A549 (cell line): ENCODE measurements around the gene PCSK5. TPM values are rescaled to one million over a fixed set of nuclear protein-coding genes. Genes with fewer than 3 reads are reported as not detected.

ENCODE experiments used
- ATAC-seq, 2 experiments: fragments of 200-7000 bp in 1 of 2; fragments of >200 bp in 1 of 2; cut with Nextera tagmentation in 1 of 2; cut with Tn5 transposase in 1 of 2; 3 replicates each; pipeline versions ENCODE4 v1.8.0 to v1.9.1; 2018 to 2020; ENCODE audit warnings: mild to moderate bottlenecking in 1 of 2, moderate library complexity in 1 of 2
- CTCF ChIA-PET: fragments of 300-600 bp; sonication (Branson Sonifier 250); formaldehyde crosslinking; extraction: SDS; loops from one replicate; lab custom pipeline; 2021; ENCODE audit warnings: antibody characterized with exemption, inconsistent platforms; lab: Yijun Ruan, JAX
- POLR2A ChIA-PET: fragments of 350-600 bp; formaldehyde crosslinking; extraction: SDS; loops from one replicate; lab custom pipeline; 2021; ENCODE audit warnings: antibody characterized with exemption, inconsistent platforms; lab: Yijun Ruan, JAX
- DNase-seq, 2 experiments: peaks; one replicate each; pipeline versions ENCODE4 v3.0.0 to v3.0.0-alpha.2; 2011 to 2016; ENCODE audit warnings: low read depth in 1 of 2, low spot score in 1 of 2
- FAIRE-seq: peaks from 2 replicates; lab custom pipeline; 2011; peaks lifted over from hg19 to GRCh38; lab: Jason Lieb, UNC
- H3K27ac ChIP-seq, 2 experiments: fragments of >200 bp; sonication (Bioruptor Twin); formaldehyde crosslinking; 3 replicates each; pipeline ENCODE4 v1.5.1; 2016 to 2017
- H3K4me1 ChIP-seq: fragments of >200 bp; sonication (Bioruptor Twin); formaldehyde crosslinking; 3 replicates; pipeline ENCODE4 v1.6.1; 2016
- H3K4me2 ChIP-seq: fragments of >200 bp; sonication (Bioruptor Twin); formaldehyde crosslinking; 3 replicates; pipeline ENCODE4 v1.6.1; 2016
- H3K4me3 ChIP-seq: fragments of >200 bp; sonication (Bioruptor Twin); formaldehyde crosslinking; 3 replicates; pipeline ENCODE4 v1.5.1; 2016
- H3K9me3 ChIP-seq: fragments of >200 bp; sonication (Bioruptor Twin); formaldehyde crosslinking; 3 replicates; pipeline ENCODE4 v1.6.1; 2016
- BHLHE40 ChIP-seq: IDR thresholded peaks from 2 replicates; pipeline ENCODE4 v1.6.1; 2012; ENCODE audit warnings: low read depth, low read length, inconsistent platforms
- CBX2 ChIP-seq: fragments of 200-600 bp; sonication (generic); IDR thresholded peaks from 2 replicates; pipeline ENCODE4 v1.6.1; 2016; ENCODE audit warnings: low read depth, mild to moderate bottlenecking, borderline replicate concordance
- CBX8 ChIP-seq: fragments of 200-600 bp; sonication (generic); IDR thresholded peaks from 2 replicates; pipeline ENCODE4 v1.6.1; 2016
- CHD2 ChIP-seq: fragments of 150-350 bp; IDR thresholded peaks from 2 replicates; pipeline ENCODE4 v1.6.1; 2014; ENCODE audit warnings: low read length; ENCODE audit not compliant: partially characterized antibody
- E2F6 ChIP-seq: IDR thresholded peaks from 2 replicates; pipeline ENCODE4 v1.6.1; 2012; ENCODE audit warnings: low read depth, borderline replicate concordance
- EHMT2 ChIP-seq: fragments of 200-600 bp; sonication (generic); IDR thresholded peaks from 2 replicates; pipeline ENCODE4 v1.6.1; 2016; ENCODE audit warnings: antibody characterized with exemption, low read depth, mild to moderate bottlenecking, moderate library complexity
- ELK1 ChIP-seq: fragments of 150-350 bp; IDR thresholded peaks from 2 replicates; pipeline ENCODE4 v1.6.1; 2014; ENCODE audit warnings: low read depth, mild to moderate bottlenecking, low read length
- FOSB ChIP-seq: fragments of 250-450 bp; sonication (Bioruptor Pico); IDR thresholded peaks from 2 replicates; pipeline ENCODE4 v1.5.0; 2020; ENCODE audit warnings: mild to moderate bottlenecking, moderate library complexity
- HDAC2 ChIP-seq: fragments of 200-600 bp; sonication (generic); IDR thresholded peaks from 2 replicates; pipeline ENCODE4 v1.6.1; 2016
- HES2 ChIP-seq: fragments of >200 bp; sonication (Bioruptor Twin); formaldehyde crosslinking; IDR thresholded peaks from 2 replicates; pipeline ENCODE4 v1.6.1; 2016
- HEYL ChIP-seq: fragments of 250-450 bp; sonication (Bioruptor Pico); IDR thresholded peaks from 2 replicates; pipeline ENCODE4 v1.8.0; 2021; ENCODE audit warnings: mild to moderate bottlenecking, moderate library complexity
- HOXA7 ChIP-seq: fragments of 250-450 bp; sonication (Bioruptor Pico); IDR thresholded peaks from 2 replicates; pipeline ENCODE4 v1.5.0; 2020; ENCODE audit warnings: mild to moderate bottlenecking, moderate library complexity
- HOXB13 ChIP-seq: fragments of 250-450 bp; sonication (Bioruptor Pico); IDR thresholded peaks from 2 replicates; pipeline ENCODE4 v1.5.0; 2020; ENCODE audit warnings: low read depth, mild to moderate bottlenecking, moderate library complexity
- KDM5A ChIP-seq: fragments of 200-600 bp; sonication (generic); IDR thresholded peaks from 2 replicates; pipeline ENCODE4 v1.6.1; 2016; ENCODE audit warnings: antibody characterized with exemption, mild to moderate bottlenecking
- MAFK ChIP-seq: fragments of 450-650 bp; IDR thresholded peaks from 2 replicates; pipeline ENCODE4 v1.6.1; 2014; ENCODE audit not compliant: partially characterized antibody
- MAX ChIP-seq: IDR thresholded peaks from 2 replicates; pipeline ENCODE4 v1.6.1; 2012
- MAZ ChIP-seq: fragments of 150-350 bp; IDR thresholded peaks from 2 replicates; pipeline ENCODE4 v1.6.1; 2014; ENCODE audit warnings: antibody characterized with exemption, low read depth, low read length, borderline replicate concordance
- PBX3 ChIP-seq: IDR thresholded peaks from 2 replicates; pipeline ENCODE4 v1.6.1; 2012
- POLR2A ChIP-seq: IDR thresholded peaks from 2 replicates; pipeline ENCODE4 v1.6.1; 2012; ENCODE audit warnings: mild to moderate bottlenecking, low read length
- POLR2AphosphoS2 ChIP-seq: conservative IDR thresholded peaks from 2 replicates; pipeline ENCODE4 v1.6.1; 2012; ENCODE audit warnings: low read length, improper control_type of control experiment, inconsistent platforms
- RAD21 ChIP-seq, 2 experiments: fragments of >200 bp in 1 of 2; sonication (Bioruptor Twin) in 1 of 2; formaldehyde crosslinking in 1 of 2; IDR thresholded peaks in 1 of 2; conservative IDR thresholded peaks in 1 of 2; 2 replicates in 1 of 2; 3 replicates in 1 of 2; pipeline ENCODE4 v1.6.1; 2012 to 2018; ENCODE audit warnings: inconsistent platforms in 1 of 2
- RCOR1 ChIP-seq: fragments of 150-350 bp; IDR thresholded peaks from 2 replicates; pipeline ENCODE4 v1.6.1; 2014; ENCODE audit warnings: antibody characterized with exemption, low read length, low read depth
- REST ChIP-seq: fragments of 200-600 bp; sonication (generic); IDR thresholded peaks from 2 replicates; pipeline ENCODE4 v1.6.1; 2016; ENCODE audit warnings: antibody characterized with exemption, mild to moderate bottlenecking, moderate library complexity
- RFX5 ChIP-seq: fragments of 450-650 bp; IDR thresholded peaks from 2 replicates; pipeline ENCODE4 v1.7.1; 2014; ENCODE audit warnings: antibody characterized with exemption, mild to moderate bottlenecking, moderate library complexity
- RNF2 ChIP-seq: fragments of 200-600 bp; sonication (generic); IDR thresholded peaks from 2 replicates; pipeline ENCODE4 v1.6.1; 2016; ENCODE audit warnings: low read depth, mild to moderate bottlenecking, antibody characterized with exemption, moderate library complexity, borderline replicate concordance
- USF2 ChIP-seq: fragments of 450-650 bp; IDR thresholded peaks from 2 replicates; pipeline ENCODE4 v1.6.1; 2014; ENCODE audit warnings: antibody characterized with exemption
- ZC3H11A ChIP-seq: fragments of 450-650 bp; IDR thresholded peaks from 2 replicates; pipeline ENCODE4 v1.6.1; 2014; ENCODE audit warnings: antibody characterized with exemption, mild to moderate bottlenecking
- WGBS: methylation state at CpG from one replicate; pipeline ENCODE4 v1.1.6; 2017; ENCODE audit errors: missing lambda C conversion rate; 5-methylcytosine and 5-hydroxymethylcytosine counted together
- polyA plus RNA-seq, 4 experiments: library from polyadenylated mRNA; depleted of rRNA in 3 of 4; stranded (reverse); fragments of >200 nt; fragmentation: RNase III in 1 of 4; extraction: RNeasy Plus Mini Kit Qiagen cat#74134 plus additional on column Dnase treatment in 1 of 4; gene quantifications; 2 replicates in 3 of 4; 3 replicates in 1 of 4; pipeline ENCODE4 v1.2.3, GENCODE V29; 2011 to 2017

Gene PCSK5
- polyA plus RNA-seq, 2 of the 4 experiments (the other 2 are of a cell fraction) = 1.3 to 6.7 TPM

- 25% methylated on average over 1 of the region's 1 CpG for WGBS
- DNase-seq = no peak
- Histone ChIP-seq H3K4me3 (no peak overlapping the region), H3K9me3 (no peaks in the 10 kb centered on the region), H3K4me2 (no peak overlapping the region), H3K27ac (no peak overlapping the region), H3K4me1 (no peaks in the 10 kb centered on the region)
- no peak for ATAC-seq
- no peak for FAIRE-seq
- POLR2A ChIA-PET = no interaction called here
- TF ChIP-seq MAZ = no peak
- no peak for TF ChIP-seq RCOR1
- no peak for TF ChIP-seq ZC3H11A
- no peak for TF ChIP-seq EHMT2
- TF ChIP-seq FOSB (CRISPR knock-in tag) = no peak
- TF ChIP-seq HES2 = no peak
- no peak for TF ChIP-seq RFX5
- TF ChIP-seq USF2 = no peak
- TF ChIP-seq MAX = no peak
- no peak for TF ChIP-seq CHD2
- TF ChIP-seq HDAC2 = no peak
- TF ChIP-seq RNF2 = no peak
- TF ChIP-seq E2F6 = no peak
- TF ChIP-seq RAD21 (conservative IDR thresholded peaks at IDR 0.05 in 1 of 2, IDR thresholded peaks at IDR 0.05 in 1 of 2) = no peak
- no peak for TF ChIP-seq HOXB13
- CTCF ChIA-PET = no interaction called here
Observed at GRCh38 chr9:75870450-75870849, 20.0 kb upstream of the PCSK5 start.

- FAIRE-seq (no peak), ATAC-seq (no peak), DNase-seq (no peak)
- ChIA-PET CTCF (no interaction called here), POLR2A (no interaction called here)
- Histone ChIP-seq H3K4me1 (no peaks in the 10 kb centered on the region), H3K27ac (no peak overlapping the region), H3K4me3 (no peak overlapping the region), H3K4me2 (no peak overlapping the region), H3K9me3 (no peaks in the 10 kb centered on the region)
- TF ChIP-seq HEYL (CRISPR knock-in tag) = no peak
- TF ChIP-seq MAFK = peak; percentile 82
- 37% methylated on average over 5 of the region's 5 CpGs for WGBS
Observed at GRCh38 chr9:75871624-75872023, 18.8 kb upstream of the PCSK5 start.

- DNase-seq (no peak), FAIRE-seq (no peak), ATAC-seq (no peak)
- no peaks in the 10 kb centered on the region for H3K9me3 ChIP-seq
- 95% methylated on average over 1 of the region's 1 CpG for WGBS
- TF ChIP-seq RFX5 (no peak), KDM5A (no peak), REST (no peak), HOXA7 (CRISPR knock-in tag) (no peak), ELK1 (no peak), POLR2A (no peak), EHMT2 (no peak), CBX2 (no peak), FOSB (CRISPR knock-in tag) (no peak), POLR2AphosphoS2 (no peak), CBX8 (no peak), MAX (no peak), MAZ (no peak), PBX3 (no peak), ZC3H11A (no peak), BHLHE40 (no peak)
- H3K4me3 ChIP-seq = no peak overlapping the region
- ChIA-PET CTCF (no interaction called here), POLR2A (no interaction called here)
- H3K4me1 ChIP-seq = no peaks in the 10 kb centered on the region
- H3K4me2 ChIP-seq = no peak overlapping the region
- no peak overlapping the region for H3K27ac ChIP-seq
Observed at GRCh38 chr9:75873712-75874111, 16.8 kb upstream of the PCSK5 start.
